ENCODE data around the gene BPIFA3.

DNA sequence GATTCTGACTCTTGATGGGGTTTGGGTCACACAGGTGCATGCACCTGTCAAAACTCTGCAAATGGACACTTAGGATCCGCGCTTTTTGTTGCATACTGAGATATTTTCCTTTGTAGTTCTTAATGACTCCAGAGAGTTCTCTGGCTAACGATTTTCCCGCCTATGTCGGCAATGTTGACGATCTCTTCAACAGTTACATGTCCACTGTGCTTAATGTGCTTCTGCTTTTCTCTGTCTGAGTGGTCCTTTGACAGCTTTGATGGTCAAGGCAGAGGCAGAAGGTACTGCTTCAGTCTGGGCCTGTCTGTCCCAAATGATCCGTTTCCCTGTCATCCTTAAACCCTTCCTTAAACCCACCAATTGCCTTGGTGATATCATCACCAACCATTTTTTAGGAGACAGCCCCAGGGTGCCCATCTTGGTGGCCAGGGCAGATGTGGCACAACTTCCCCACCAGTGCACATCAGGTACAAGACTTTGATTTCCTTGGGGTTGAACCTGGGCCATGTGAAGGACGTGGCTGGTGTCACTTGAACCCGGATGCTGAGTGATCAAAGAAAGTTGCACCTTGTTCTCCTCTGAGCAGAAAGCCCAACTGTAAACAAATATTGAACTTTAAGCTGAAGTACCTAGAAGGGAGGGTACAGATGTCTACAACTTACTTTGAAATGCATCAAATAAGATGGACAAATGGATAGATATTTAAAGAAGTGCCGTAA lies 55.2 kb downstream of the BPIFA3 start:
- TF ChIP-seq, protein P1, sequence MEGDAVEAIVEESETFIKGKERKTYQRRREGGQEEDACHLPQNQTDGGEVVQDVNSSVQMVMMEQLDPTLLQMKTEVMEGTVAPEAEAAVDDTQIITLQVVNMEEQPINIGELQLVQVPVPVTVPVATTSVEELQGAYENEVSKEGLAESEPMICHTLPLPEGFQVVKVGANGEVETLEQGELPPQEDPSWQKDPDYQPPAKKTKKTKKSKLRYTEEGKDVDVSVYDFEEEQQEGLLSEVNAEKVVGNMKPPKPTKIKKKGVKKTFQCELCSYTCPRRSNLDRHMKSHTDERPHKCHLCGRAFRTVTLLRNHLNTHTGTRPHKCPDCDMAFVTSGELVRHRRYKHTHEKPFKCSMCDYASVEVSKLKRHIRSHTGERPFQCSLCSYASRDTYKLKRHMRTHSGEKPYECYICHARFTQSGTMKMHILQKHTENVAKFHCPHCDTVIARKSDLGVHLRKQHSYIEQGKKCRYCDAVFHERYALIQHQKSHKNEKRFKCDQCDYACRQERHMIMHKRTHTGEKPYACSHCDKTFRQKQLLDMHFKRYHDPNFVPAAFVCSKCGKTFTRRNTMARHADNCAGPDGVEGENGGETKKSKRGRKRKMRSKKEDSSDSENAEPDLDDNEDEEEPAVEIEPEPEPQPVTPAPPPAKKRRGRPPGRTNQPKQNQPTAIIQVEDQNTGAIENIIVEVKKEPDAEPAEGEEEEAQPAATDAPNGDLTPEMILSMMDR (conservative IDR thresholded peaks at IDR 0.05; ENCODE audit: low read length) = no peak
- no peak for TF ChIP-seq EZH2phosphoT487 (IDR thresholded peaks at IDR 0.05; ENCODE audit: borderline replicate concordance)

All from Loucy (cell line).